ENCODE data around the gene PTPRK.

DNA sequence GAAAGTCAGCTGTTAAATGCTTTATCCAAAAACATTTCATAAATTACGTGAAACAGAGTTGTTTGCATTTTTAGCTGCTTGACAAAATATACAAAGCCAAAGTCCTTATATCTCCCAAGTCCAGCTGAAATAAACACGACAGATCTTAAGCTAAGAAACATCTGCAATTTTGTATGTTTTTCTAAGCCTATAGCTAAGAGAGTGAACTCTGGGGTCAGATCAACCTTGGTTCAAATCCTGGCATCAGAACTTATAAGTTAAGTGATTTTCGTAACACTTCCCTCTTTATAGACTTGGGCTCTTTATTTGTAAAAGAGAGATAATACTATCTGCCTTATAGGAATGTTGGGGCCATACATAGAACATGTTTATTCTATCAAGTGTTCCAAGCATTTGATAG is 176.7 kb downstream of the PTPRK start:
- TF ChIP-seq, protein P1, sequence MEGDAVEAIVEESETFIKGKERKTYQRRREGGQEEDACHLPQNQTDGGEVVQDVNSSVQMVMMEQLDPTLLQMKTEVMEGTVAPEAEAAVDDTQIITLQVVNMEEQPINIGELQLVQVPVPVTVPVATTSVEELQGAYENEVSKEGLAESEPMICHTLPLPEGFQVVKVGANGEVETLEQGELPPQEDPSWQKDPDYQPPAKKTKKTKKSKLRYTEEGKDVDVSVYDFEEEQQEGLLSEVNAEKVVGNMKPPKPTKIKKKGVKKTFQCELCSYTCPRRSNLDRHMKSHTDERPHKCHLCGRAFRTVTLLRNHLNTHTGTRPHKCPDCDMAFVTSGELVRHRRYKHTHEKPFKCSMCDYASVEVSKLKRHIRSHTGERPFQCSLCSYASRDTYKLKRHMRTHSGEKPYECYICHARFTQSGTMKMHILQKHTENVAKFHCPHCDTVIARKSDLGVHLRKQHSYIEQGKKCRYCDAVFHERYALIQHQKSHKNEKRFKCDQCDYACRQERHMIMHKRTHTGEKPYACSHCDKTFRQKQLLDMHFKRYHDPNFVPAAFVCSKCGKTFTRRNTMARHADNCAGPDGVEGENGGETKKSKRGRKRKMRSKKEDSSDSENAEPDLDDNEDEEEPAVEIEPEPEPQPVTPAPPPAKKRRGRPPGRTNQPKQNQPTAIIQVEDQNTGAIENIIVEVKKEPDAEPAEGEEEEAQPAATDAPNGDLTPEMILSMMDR (optimal IDR thresholded peaks at IDR 0.05 in 1 of 3, IDR thresholded peaks at IDR 0.05 in 1 of 3, conservative IDR thresholded peaks at IDR 0.05 in 1 of 3; ENCODE audit: extremely low read depth in 1 of 3, insufficient read depth in 2 of 3, low read length in 3 of 3), result no peak
- no peak for TF ChIP-seq EZH2 (IDR thresholded peaks at IDR 0.05; ENCODE audit: low read length)

Data from keratinocyte (primary cell).